Nucleus accumbens (tissue), 56 donors: ENCODE measurements around the gene PIGQ.
A peak's percentile ranks its signal among the peaks of the same experiment; 100 is the strongest.
"Not testable (repeated sequence)": the region's sequence is repeated elsewhere in the genome, so short reads cannot be mapped to it uniquely, and the experiment has no call there.

Experiments used
- DNase-seq, 56 donors: peaks; one replicate each; lab custom pipeline; 2025; lab: John Stamatoyannopoulos, UW

PIGQ gene

GRCh38 chr16:597655-598054 lies 27.9 kb downstream of the PIGQ start:
- DNase-seq, result not testable (repeated sequence)

GRCh38 chr16:598823-599739 lies 29.3 kb downstream of the PIGQ start:
- no peak for DNase-seq

- DNase-seq, result no peak
Measured at GRCh38 chr16:600781-601180, 31.0 kb downstream of the PIGQ start.

GRCh38 chr16:603933-604332 lies 34.2 kb downstream of the PIGQ start:
- DNase-seq, result no peak

- DNase-seq, result no peak
Measured at GRCh38 chr16:606656-607307, 37.0 kb downstream of the PIGQ start.

GRCh38 chr16:608019-608418 lies 38.3 kb downstream of the PIGQ start:
- no peak for DNase-seq

GRCh38 chr16:609316-609715 lies 39.5 kb downstream of the PIGQ start:
- no peak for DNase-seq

GRCh38 chr16:609984-610383 lies 40.2 kb downstream of the PIGQ start:
- no peak for DNase-seq

GRCh38 chr16:610513-611381 lies 41.0 kb downstream of the PIGQ start:
- peak in 49 of 56 donors; percentile 24 to 84 (median 52) for DNase-seq

- no peak for DNase-seq
Measured at GRCh38 chr16:615122-615521, 45.4 kb downstream of the PIGQ start.

GRCh38 chr16:616733-617586 lies 47.2 kb downstream of the PIGQ start:
- no peak for DNase-seq

GRCh38 chr16:617855-618254 lies 48.1 kb downstream of the PIGQ start:
- DNase-seq, result no peak

- no peak for DNase-seq
Measured at GRCh38 chr16:619476-620100, 49.8 kb downstream of the PIGQ start.

GRCh38 chr16:620700-621525 lies 51.1 kb downstream of the PIGQ start:
- DNase-seq, result no peak

- peak in 20 of 56 donors; percentile 15 to 66 (median 42) for DNase-seq
Measured at GRCh38 chr16:621526-622105, 51.8 kb downstream of the PIGQ start.

GRCh38 chr16:622920-623280 lies 53.1 kb downstream of the PIGQ start:
- no peak for DNase-seq

- DNase-seq, result no peak
Measured at GRCh38 chr16:624526-625070, 54.8 kb downstream of the PIGQ start.
